A172 (cell line): ENCODE measurements around the gene PEX10. TPM values are rescaled to one million over a fixed set of nuclear protein-coding genes. Genes with fewer than 3 reads are reported as not detected.

Experiments used
- DNase-seq: peaks from one replicate; pipeline ENCODE4 v3.0.0-alpha.2; 2015; ENCODE audit warnings: low spot score
- total RNA-seq: library from RNA; depleted of rRNA; stranded (reverse); fragments of >200 nt; shearing (Covaris generic); gene quantifications from 2 replicates; pipeline ENCODE4 v1.2.3, GENCODE V29; 2014

The PEX10 gene
- total RNA-seq, 1 experiment from 2014 or later, result 17.0 TPM

DNA sequence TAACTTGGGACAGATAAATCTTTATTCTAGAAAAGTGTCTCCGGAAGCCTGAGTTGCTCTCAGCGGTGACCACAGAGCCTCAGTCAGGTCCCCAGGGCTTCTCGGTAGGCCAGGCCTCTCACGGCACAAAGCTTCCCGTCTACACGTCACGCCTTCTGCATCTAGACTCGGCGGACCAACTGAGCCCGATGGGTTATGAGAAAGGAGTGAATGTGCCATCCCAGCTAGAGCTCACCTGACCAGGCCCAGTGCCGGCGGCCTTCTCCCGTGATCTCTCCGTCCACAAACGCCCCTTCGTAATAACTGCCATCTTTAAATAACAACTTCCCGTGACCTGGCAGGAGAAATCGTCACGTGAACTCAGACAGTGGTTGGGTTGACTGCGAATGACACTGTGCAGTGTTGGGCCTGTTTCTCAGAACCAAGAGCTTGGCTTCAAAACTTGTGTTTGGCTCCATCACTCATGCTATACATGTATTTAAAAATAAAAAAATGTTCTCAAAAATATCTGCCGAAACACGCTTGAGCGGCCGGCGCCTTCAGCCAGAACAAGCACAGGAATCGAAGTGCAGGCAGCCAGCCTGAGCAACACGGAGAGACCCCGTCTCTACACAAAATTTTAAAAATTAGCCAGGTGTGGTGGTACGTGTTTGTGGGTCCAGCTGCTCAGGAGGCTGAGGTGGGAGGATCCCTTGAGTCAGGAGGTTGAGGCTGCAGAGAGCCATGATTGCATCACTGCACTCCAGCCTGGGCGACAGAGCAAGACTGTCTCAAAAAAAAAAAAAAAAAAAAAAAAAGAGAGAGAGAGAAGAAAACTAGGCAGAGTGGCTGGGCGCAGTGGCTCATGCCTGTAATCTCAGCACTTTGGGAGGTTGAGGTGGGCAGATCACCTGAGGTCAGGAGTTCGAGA lies 24.1 kb downstream of the PEX10 start:
- no peak for DNase-seq

DNA sequence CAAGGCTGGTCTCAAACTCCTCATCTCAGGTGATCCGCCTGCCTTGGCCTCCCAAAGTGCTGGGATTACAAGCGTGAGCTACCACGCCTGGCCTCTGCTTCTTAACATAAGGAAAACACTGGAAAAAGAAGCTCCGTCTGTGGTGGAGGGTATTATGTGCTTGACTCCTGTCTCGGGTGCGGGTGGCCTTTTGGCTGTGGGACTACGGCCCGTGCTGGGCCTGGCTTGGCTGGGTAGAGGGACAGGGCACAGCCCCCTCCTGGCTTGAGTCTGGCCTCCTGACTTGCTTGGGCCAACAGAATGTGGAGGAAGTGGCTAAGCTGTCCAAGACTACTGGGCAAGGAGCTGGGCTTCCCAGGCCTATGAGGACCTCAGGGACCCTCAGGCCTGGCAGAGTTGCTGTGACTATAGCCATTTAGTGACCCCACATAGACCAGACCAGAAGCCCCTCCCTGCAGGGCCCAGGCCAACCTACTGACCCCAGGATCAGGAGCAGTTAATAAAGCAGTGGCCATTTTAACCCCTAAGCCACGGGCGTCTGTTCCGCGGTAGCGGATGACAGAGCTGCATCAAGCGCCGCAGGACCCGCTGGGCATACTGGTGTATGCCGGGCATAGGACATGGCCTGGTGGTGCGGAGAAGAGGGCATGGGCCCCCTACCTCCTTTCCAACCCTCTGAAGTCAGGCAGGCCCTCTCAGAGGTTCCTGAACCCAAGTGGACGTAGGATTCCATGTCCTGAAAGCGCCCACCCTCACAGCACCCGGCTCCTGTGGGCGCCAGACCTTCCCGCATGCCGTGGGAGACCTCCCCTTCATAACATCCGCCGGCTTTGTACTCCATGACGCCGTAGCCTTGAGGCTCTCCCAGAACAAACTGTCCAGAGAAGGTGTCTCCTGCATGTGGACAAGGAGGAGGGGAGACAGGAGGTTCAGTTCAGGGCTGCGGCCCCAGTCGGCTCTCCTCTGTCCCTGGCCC lies 25.4 kb downstream of the PEX10 start:
- no peak for DNase-seq

DNA sequence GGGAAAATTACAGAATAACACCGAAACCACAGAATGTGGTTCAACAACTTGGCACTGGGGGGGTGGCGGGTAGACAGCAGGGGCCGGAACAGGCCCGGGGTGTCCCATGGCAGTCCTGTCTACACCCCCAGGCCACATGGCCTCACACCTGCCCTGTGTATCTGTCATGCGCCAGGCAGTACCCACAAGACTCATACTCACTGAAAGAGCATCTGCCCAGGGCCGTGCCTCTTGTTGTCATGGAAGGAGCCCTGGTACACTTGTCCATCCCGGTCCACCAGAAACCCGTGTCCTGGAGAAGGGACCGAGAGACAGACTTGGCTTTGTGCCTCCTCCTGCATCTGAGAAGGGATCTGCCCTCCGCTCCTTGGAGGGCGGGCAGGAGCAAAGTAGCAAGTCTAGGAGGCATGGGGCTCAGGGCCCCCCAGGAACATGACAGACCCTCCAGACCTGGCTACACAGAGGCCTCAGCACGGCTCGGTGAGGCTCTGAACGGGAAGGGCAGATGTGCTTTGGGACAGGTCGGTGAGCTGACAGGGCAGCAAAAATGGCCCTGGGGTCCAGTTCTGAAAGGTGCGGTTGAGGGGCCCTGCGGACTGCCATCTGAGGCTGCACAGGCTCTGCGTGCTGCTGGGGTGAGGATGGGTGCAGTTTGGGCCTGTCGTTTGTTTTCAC lies 26.6 kb downstream of the PEX10 start:
- no peak for DNase-seq

DNA sequence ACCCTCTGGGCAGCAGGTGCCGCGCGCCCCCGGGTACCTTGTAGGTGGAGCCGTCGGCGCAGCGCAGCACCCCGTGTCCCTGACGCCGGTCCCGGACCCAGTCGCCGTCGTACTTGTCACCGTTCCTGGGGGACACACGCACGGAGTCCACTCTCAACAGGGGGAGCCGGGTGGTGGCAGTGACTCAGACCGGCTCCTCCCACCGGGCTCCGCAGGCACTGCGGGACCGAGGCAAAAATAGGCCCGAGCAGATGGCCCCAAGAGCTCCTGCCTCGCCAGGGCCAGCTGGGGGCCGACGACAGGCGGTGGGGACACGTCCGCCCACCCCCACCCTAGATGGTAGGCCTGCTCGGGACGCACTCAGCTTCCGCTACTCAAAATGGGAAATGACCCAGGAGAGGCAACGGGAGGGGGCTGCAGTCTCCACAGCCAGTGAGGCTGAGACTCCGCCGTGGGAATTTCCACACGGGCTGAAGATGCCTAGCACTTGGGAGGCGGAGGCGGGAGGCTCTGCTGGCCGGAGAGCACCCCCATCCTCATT lies 27.4 kb downstream of the PEX10 start:
- no peak for DNase-seq

DNA sequence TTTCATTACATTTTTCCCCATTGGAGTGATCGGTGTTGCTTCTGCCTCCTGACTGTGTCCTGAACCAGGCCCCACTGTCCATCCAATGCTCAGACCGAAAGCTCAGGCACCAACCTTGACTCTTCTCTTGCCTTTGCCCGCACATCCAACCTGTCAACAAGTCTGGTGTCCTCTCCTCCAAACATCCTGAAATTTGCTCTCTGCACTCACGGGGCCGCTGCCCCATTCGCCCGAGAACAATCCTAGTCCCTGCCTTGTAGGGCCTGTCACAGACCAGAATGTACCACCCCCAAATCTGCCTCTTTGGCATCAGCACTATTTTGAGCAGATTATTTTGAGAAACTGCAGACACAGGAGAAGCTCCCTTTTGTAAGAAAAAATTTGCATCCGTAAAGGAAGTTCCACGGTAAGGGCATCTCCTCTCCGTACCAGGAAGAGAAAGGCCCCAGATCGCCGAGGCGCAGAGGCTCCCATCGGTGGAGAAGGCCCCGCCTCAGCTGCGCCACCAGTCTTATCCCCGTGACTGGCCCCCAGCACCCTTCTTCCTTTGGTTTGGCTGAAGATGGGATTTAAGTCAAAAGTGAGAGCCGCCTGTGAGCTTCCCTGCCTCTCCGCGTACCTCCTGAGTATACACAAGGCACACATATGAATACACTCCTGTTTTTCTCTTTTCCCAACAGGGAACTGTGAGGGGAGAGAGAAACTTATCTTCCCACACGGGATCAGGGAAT lies 28.1 kb downstream of the PEX10 start:
- DNase-seq, result no peak

DNA sequence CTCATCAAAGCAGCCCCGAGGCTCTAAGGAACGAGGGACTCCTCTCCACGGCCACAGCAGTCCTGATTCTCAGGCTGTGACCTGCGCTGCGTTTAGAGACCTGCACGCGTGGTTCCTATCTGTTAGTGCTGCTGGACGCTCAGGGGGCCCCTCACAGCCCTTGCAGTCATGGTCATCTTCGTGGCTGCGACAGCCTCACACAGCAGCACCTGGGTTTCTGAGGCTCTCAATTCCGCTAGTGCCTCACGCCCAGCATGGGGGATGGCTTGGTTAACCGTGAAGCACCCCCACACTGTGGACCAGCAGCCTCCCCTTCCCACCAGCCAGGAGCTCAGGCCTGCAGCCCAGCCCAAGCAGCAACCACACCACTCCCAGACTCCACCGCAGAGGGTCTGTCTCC lies 28.8 kb downstream of the PEX10 start:
- no peak for DNase-seq

DNA sequence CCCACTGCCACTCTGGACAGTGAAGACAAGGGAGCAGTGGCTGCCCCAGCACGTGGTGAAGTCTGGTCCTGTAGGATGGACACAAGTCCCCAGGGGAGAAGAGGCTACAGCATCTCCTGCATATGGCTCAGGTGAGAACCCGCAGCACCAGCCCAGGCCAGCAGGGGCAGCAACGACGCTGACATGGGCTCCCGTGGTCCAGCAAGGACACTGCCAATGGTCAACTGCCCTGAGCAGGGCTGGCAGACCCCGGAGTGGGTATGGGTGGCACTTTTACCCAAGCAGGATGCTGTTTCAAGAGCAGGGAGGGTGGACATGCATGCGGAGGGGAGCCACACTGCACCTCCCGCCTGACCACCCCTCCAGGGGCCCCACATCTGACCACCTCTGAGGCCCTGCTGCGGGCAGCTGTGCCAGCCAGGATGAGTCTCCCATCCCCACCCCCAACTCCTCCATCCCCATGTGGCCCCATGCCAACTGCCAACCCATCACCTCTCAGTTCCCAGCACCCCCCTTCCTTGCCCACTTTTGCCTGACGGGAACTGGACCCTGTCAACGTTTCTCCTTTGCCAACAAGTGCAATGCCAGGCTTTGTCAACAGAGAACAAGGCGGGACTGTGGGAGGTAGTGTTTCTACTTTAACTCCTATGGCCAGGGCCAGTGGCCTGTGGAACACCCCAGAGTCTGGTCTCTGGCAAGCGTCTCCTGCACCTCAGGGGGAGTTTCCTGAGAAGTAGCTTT lies 29.6 kb downstream of the PEX10 start:
- no peak for DNase-seq

DNA sequence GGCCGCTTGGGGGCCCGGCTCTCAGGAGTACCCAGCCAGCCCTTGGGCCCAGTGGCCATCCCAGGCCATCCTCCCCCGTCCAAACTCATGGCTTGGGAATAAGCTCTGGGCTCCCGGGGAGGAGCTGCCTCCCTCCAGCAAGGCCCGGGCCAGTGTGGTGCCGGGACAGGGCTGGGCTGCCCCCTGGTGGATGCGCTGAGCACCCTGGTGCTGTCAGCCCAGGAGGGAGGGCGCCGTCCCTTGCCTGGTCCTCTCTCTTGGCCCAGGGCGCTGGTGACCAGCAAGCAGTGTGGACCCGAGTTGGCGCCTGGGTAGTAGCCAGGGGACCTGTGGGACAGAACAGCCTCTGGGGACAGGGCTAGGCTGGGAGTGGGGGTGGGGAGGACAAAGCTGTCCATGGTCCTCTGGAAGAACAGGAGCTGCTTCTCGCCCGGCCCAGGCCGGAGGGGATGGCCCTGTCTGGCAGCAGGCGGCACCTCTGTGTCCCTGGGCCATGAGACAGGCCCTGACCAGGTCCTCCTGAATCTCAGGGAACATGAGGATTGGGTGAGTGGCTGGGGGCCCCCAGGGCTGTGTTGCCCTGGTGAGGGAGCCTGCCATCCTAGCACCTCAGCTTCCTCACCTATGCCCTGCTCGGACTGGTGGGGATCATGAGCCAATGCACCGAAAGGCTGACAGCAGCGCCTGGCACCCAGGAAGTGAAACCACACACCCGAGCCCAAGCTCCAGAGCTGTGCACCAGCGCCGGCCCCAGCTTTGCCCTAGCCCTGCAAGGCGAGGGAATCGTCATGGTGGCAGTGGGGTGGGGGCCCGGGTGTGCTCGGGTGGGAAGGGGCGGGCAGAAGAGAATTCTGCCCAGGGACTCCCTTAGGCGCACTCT lies 30.4 kb downstream of the PEX10 start:
- peak; percentile 35 for DNase-seq

DNA sequence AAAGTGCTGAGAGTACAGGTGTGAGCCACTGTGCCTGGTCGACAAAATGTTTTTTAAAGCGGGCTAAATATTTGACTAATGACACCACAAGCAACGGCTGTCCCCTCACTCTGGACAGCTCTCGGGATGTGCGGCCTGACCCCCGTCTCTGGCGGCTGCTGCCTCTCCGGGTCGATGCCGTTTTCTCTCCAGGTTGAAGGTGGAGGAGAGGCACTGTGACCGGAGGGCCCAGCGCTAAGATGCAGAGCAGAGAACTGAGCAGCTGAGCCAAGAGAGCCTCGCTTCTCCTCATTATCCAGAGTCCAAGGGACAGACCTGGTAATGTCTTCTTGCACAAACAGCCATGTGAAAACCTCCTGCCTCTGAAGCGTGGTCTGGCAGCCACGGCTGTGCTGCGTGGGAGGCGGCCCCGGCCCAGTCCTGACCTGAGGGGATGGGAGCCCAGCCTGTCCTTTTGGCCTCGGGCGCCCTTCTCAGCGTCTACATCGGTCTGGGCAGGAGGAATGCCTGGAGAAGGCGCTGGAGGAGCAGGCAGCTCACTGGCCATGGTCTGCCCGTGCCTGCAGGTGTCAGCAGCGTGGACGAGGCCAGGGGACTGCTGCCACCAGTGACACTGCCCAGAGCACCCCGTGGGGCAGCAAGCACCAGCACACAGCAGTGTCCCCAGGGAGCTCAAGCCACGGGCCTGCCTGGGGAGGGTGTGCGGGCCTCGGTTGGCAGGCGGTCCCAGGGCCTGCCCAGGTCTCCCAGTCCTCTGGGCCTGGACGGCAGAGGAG lies 31.4 kb downstream of the PEX10 start:
- DNase-seq, result no peak

DNA sequence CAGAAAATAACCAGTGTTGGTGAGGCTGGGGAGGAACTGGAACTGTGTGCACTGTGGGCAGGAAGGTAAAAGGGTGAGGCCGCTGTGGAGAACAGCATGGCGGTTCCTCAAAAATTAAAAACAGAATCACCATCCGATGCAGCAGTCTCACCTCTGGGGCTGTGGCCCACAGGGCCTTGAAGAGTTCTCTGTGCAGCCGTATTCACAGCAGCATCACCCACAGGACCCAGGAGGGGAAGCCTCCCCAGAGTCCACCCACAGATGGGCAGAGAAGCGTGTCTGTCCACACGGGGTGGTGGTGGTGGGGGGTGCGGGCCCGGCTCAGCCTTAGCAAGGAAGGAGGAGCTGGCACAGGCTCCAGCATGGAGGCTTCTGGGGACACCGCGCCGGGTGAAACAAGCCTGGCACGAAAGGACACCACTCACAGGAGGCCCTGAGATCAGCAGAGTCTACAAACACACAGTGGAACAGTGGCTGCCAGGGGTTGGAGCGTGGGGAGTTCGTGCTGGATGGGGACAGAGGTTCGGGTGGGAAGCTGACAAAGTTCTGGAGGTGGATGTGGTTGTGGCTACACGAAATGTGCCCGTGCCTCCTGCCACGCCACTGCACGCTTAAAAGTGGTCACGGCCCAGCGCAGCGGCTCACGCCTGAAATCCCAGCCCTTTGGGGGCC lies 32.5 kb downstream of the PEX10 start:
- DNase-seq, result no peak

DNA sequence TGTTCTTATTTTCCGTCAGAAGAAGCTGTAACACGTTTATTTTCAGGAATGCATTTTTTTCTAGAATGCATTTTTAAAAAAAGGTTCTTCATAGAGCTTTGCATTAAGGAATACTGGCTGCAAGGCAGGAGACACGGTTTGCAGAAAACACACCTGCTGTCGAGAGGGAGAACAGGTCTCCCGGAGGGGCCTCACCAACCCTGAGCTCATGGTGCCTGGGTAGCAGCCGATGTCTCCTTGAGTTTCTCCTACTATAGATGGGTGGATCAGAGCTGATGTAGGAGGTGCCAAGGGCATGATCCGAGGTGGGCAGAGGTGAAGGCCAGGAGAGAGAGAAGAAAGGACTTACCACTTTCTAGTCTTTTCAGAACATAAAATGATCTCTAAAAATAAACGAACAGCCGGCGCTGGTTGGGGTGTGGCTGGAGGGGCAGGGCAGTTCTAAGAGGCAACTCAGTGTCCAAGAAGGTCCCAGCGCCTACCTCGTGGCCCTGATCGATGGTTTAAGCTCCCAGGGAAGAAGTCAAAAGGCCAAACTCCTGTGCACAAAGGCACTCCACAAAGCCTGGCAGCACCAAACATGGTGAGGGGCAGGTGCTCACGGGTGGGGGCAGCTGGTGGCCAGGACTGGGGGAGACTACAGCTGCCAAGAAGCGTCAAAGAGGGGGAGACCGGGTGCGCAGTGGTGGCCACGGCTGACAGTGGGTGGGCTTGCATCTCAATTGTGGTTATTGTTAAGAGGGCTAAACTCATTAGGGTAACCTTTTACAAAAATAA lies 33.2 kb downstream of the PEX10 start:
- DNase-seq, result no peak

DNA sequence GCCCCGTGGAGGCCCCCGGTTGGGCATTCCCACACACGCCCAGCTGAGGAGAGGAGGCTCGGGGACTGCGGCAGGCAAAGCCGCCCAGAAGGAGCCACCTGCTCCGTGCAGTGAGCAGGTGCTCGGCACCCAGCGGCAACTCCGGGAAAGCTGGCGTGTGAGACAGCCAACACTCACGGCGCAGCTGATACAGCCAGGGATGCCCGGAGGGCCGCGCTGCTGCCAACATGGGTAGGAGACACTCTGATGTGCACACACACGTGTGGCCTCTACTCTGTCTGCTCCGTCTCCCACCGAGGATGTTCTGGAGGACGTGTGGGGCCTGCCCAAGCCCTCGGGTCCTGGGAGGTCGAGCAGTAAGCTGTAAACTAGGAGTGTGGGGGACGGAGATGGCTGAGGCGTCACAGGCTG lies 33.9 kb downstream of the PEX10 start:
- no peak for DNase-seq

DNA sequence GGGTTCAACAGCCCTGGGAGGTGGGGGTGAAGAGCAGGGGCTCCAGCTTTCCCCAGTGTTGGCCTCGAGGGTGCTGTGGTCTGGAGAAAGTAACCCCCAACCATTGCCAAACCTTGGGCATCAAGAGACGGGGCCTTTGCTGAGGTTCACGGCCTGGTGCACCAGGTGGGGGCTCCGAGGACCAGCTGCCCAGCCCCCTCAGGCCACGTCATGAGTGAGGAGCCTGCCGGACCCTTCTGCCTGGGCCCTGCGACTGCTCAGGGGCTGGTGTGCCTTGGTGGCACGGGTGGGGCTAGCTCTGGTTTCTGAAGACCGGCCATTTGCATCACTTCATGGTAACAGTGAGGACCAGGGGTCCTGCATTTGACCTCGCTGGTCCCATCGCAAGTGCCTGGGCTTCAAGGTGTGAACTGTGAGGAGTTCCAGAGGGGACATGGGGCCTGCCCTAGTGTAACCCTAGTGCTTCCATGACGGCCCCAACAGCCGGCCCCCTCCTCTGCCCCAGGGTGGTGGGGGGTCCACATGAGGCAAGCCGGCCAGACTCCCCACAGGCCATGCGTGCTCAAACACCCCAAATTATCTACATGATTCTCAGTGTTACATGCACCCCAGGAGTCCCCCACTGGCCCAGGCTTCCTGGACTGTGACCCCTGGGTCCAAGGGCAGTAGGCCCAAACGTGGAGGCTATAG lies 34.5 kb downstream of the PEX10 start:
- no peak for DNase-seq

DNA sequence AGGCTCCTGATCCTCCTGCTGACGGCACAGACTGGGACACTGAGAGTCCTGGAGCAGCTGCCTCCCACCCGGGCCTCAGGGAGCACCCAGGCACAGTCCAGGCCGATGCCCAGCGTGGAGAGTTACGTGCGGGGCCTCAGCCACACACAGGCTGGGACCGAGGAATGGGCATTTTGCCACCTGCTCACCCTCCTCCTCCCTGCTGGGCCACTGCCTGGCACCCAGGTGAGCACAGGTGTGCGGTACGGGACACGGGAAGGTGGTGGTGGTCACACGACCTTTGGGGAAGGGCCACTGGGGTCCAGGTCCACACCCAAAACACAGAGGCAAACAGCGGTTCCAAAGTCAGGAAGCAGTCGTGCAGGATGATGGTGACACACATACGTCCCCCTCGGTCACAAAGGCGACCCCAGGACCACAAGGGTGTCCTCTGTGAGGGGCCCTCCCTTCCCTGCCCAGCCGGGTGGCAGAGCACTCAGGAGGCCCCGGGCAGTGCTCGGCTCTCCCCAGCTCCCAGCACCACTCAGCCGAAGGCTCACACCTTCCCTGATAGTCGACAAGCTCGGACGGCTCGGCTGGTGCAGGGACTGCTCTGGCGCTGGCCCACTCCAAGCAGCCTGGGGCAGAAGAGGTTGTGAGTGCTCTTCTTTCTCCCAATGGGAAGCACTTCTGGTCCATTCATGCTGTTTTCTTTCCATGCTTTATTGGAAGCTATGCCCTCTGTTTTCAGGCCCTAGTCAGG lies 35.3 kb downstream of the PEX10 start:
- DNase-seq, result no peak

DNA sequence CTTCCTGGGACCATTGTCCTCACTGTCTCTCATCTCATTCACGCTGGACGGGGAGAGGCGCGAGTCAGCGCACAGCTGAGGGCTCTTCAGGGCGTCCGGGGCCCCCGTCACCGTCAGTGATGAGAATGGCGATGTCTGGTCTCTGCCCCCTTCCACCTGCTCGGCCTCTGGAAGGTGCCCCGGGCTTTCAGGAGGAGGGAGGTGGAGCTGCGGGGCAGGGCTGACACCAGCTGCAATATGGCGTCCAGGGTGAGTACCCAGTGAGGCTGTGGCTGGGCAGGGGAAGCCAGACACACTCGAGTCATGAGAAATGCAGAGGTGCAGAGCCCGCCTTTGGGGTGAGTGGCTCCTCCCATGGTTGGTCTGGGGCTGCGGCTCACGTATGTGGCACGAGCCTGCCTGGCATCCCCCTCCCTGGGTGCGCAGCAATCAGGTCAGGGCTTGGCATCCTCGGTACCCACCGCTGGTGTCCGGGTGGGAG lies 36.1 kb downstream of the PEX10 start:
- DNase-seq, result no peak

DNA sequence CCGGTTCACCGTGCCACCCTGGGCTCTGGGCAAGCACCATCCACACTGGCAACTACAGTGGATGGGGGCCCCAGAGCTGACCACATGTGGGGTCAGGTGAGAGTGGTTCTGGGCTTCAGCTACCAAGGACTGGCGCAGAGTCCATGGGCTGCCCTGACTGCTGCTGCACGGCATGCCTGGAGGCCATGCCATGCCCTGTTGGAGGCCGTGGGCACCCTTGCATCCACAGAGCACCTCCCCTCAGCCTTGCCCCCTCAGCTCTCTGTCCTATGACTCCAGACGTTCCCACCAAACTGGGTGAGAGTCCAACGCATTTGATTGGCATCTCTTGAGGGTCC lies 36.5 kb downstream of the PEX10 start:
- DNase-seq, result no peak
